ENCODE data around the gene SMIM41.

DNA sequence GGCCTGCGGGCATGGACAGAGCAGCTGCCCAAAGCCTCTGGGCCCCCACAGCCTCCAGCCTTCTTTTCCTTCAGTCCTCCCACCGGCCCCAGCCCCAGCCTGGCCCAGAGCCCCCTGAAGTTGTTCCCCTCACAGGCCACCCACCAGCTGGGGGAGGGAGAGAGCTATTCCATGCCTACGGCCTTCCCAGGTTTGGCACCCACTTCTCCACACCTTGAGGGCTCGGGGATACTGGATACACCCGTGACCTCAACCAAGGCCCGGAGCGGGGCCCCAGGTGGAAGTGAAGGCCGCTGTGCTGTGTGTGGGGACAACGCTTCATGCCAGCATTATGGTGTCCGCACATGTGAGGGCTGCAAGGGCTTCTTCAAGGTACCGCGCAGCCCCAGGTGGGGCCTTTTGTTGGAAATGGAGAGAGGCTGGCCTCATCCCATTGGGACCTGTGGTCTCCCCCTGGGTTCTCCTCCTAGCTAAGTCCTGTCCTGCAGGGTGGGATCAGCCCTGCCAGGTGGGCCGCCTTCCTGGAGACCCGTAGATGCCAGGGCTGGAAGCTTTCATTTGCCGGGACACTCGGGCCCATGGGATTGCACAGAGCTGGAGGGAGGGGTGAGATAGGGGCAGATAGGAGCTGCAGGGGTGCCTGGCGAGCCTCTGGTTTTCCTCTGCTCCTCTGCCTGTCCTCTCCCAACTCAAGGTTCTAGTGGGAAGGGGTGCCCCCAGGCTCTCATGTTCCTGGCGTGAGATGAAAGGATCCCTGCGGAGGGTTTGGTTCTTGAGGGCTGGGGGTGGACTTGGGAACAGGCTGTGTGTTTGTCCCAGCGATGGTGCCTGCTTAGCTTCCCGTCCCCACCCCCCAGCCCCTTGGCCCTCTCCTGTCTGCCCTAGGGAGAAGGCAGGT is 24.4 kb upstream of the SMIM41 start:
- TF ChIP-seq CTCF (IDR thresholded peaks at IDR 0.05) (no peak), POLR2A (IDR thresholded peaks at IDR 0.05) (no peak)
